Right lobe of liver (tissue), 6 donors: Measurements from ENCODE around the gene ANKS1B. TPM values are rescaled to one million over a fixed set of nuclear protein-coding genes. Genes with fewer than 3 reads are reported as not detected.

Source experiments
- ATAC-seq, 4 donors: fragments of 200-7000 bp; cut with Tn5 transposase; one replicate each; pipeline ENCODE4 v1.9.1; 2020; ENCODE audit warnings: mild to moderate bottlenecking in 4 of 4, moderate library complexity in 4 of 4
- DNase-seq, 3 donors: peaks; one replicate each; pipeline ENCODE4 v3.0.0-alpha.2; 2020
- H3K27ac ChIP-seq, 3 donors: fragments of 200-600 bp; one replicate each; pipeline ENCODE4 v1.8.0; 2022
- H3K27me3 ChIP-seq, 2 donors: fragments of 200-600 bp; one replicate each; pipeline ENCODE4 v1.8.0; 2022
- H3K36me3 ChIP-seq, 4 donors: fragments of 200-600 bp; sonication (generic) in 1 of 4; one replicate each; pipeline versions ENCODE4 v1.5.1 to v1.8.0; 2017 to 2022; ENCODE audit warnings: control low read depth in 1 of 4
- H3K4me1 ChIP-seq, 4 donors: fragments of 200-600 bp; sonication (generic) in 1 of 4; one replicate each; pipeline versions ENCODE4 v1.5.1 to v1.8.0; 2017 to 2022; ENCODE audit warnings: control low read depth in 1 of 4
- H3K4me3 ChIP-seq, 3 donors: fragments of 200-600 bp; one replicate each; pipeline ENCODE4 v1.8.0; 2022
- H3K9me3 ChIP-seq, 4 donors: fragments of 200-600 bp; sonication (generic) in 1 of 4; one replicate each; pipeline versions ENCODE4 v1.5.1 to v1.8.0; 2017 to 2022; ENCODE audit warnings: control low read depth in 1 of 4
- POLR2A ChIP-seq: fragments of 450-650 bp; IDR thresholded peaks from one replicate; pipeline ENCODE4 v1.6.1; 2017; ENCODE audit warnings: antibody characterized with exemption, mild to moderate bottlenecking
- WGBS: methylation state at CpG from one replicate; pipeline ENCODE4 v1.1.6; 2018; ENCODE audit warnings: low coverage, low lambda C conversion rate; ENCODE audit not compliant: insufficient coverage; ENCODE audit errors: missing lambda C conversion rate; 5-methylcytosine and 5-hydroxymethylcytosine counted together
- intact Hi-C, 2 donors: fragments of 100-400 bp; cut with DNase I; formaldehyde crosslinking; loops; one replicate each; pipeline versions ENCODE4 v1.11.2 to v1.14.1; 2022
- total RNA-seq, 6 experiments: library from RNA; depleted of rRNA in 2 of 6; stranded (reverse); fragments of >200 nt in 2 of 6; fragmentation: NEBNext Ultra II Directional in 3 of 6; extraction: Animal tissue kit (Norgen Biotek cat#: 25700) in 3 of 6; gene quantifications; one replicate each; pipeline versions ENCODE4 v1.1.0 to v1.2.4, GENCODE V29; 2016 to 2023
- TF ChIP-seq, protein P1 (sequence below), 4 donors: fragments of 200-600 bp in 3 of 4; fragments of 450-650 bp in 1 of 4; IDR thresholded peaks; one replicate each; pipeline versions ENCODE4 v1.5.1 to v1.8.0; 2016 to 2022; ENCODE audit warnings: antibody characterized with exemption in 4 of 4, mild to moderate bottlenecking in 2 of 4
- donor health status: DM: no; HTN: yes; CAD: no.
- donor health status: DM: no; HTN: no; CAD: no.
- donor health status: DM: no; HTN: no; CAD: no.
- donor health status: DM: no; HTN: yes; CAD: no.
- donor health status: DM: no; HTN: yes; CAD: no.

Gene ANKS1B
- total RNA-seq, 6 experiments from 2014 or later = 0.17 to 1.9 (median 0.44) TPM; not detected in 1

DNA sequence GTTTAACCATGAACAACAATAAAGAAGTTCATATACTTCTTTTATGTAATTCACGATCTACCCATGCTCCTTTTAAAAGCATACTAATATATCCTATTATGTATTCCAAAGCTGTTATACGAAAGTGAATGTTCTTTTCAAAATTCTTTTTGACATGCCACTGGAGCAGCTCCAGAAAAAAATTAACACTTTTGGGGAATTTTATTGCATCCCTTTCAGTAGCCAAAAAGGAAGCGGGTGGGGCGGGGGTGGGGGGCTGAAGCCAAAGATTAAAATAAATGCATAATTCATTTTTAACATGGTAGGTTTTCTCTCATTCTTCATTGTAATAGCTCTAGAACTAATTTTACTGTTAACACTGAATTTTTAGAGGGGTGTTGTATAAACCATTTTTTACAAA is 123.0 kb downstream of the ANKS1B start:
- Histone ChIP-seq H3K9me3 (no peaks in the 10 kb centered on the region), H3K36me3 (no peaks in the 10 kb centered on the region), H3K27ac (no peak overlapping the region), H3K4me3 (no peak overlapping the region), H3K4me1 (no peaks in the 10 kb centered on the region), H3K27me3 (no peaks in the 10 kb centered on the region)
- intact Hi-C loops = no loop called here
- DNase-seq = no peak
- ATAC-seq = no peak
- 51% methylated on average over 4 of the region's 4 CpGs for WGBS
- TF ChIP-seq, protein P1, sequence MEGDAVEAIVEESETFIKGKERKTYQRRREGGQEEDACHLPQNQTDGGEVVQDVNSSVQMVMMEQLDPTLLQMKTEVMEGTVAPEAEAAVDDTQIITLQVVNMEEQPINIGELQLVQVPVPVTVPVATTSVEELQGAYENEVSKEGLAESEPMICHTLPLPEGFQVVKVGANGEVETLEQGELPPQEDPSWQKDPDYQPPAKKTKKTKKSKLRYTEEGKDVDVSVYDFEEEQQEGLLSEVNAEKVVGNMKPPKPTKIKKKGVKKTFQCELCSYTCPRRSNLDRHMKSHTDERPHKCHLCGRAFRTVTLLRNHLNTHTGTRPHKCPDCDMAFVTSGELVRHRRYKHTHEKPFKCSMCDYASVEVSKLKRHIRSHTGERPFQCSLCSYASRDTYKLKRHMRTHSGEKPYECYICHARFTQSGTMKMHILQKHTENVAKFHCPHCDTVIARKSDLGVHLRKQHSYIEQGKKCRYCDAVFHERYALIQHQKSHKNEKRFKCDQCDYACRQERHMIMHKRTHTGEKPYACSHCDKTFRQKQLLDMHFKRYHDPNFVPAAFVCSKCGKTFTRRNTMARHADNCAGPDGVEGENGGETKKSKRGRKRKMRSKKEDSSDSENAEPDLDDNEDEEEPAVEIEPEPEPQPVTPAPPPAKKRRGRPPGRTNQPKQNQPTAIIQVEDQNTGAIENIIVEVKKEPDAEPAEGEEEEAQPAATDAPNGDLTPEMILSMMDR (IDR thresholded peaks at IDR 0.05) = no peak
- TF ChIP-seq POLR2A = no peak

GRCh38 chr12:99859126-99859525 is 125.6 kb downstream of the ANKS1B start:
- intact Hi-C loops = no loop called here
- WGBS = 100% methylated on average over 1 of the region's 1 CpG
- ATAC-seq = no peak

GRCh38 chr12:99852666-99853065 is 132.1 kb downstream of the ANKS1B start:
- H3K4me1 ChIP-seq = no peaks in the 10 kb centered on the region
- H3K9me3 ChIP-seq = no peaks in the 10 kb centered on the region
- H3K36me3 ChIP-seq = no peaks in the 10 kb centered on the region
- WGBS = 80% methylated on average over 2 of the region's 5 CpGs
- no peak overlapping the region for H3K4me3 ChIP-seq
- no peak for DNase-seq
- TF ChIP-seq, protein P1 (IDR thresholded peaks at IDR 0.05) = no peak
- TF ChIP-seq POLR2A = no peak
- intact Hi-C loops = no loop called here
- no peak for ATAC-seq
- no peak overlapping the region for H3K27ac ChIP-seq
- no peaks in the 10 kb centered on the region for H3K27me3 ChIP-seq

More at GRCh38 chr12:99859126-99859525, 125.6 kb downstream of the ANKS1B start:
- H3K4me3 ChIP-seq = no peak overlapping the region
- TF ChIP-seq, protein P1 (IDR thresholded peaks at IDR 0.05) = no peak
- no peak for TF ChIP-seq POLR2A
- no peaks in the 10 kb centered on the region for H3K36me3 ChIP-seq
- H3K27me3 ChIP-seq = no peaks in the 10 kb centered on the region
- no peaks in the 10 kb centered on the region for H3K9me3 ChIP-seq
- H3K27ac ChIP-seq = no peak overlapping the region
- no peak for DNase-seq
- no peaks in the 10 kb centered on the region for H3K4me1 ChIP-seq

GRCh38 chr12:99847936-99848335 is 136.8 kb downstream of the ANKS1B start:
- Histone ChIP-seq H3K9me3 (no peaks in the 10 kb centered on the region), H3K4me3 (no peak overlapping the region), H3K27me3 (no peaks in the 10 kb centered on the region), H3K4me1 (no peaks in the 10 kb centered on the region), H3K27ac (no peak overlapping the region), H3K36me3 (no peaks in the 10 kb centered on the region)
- DNase-seq (no peak), ATAC-seq (no peak)
- TF ChIP-seq, protein P1 (IDR thresholded peaks at IDR 0.05) = no peak
- TF ChIP-seq POLR2A = no peak
- intact Hi-C loops = no loop called here

DNA sequence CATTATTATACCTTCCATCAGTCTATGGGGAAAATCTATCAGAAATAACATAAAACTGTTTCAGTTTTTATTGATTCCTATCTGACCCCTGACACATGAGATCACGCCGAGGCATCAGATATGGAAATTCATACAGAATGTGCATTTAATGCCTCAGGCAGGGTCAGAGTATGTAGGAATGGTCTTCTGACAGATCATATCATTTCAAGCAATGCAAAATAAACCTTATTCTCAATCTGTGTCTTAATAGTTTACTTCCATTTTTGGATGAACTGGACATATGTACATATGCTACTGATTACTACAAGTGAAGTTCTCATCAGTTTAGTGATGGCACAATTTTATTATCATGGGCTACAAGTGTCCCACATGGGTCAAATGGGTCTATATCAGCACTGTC is 150.0 kb downstream of the ANKS1B start:
- WGBS = 93% methylated on average over 2 of the region's 2 CpGs
- DNase-seq = no peak
- H3K9me3 ChIP-seq = no peaks in the 10 kb centered on the region
- TF ChIP-seq, protein P1 (IDR thresholded peaks at IDR 0.05) = no peak
- TF ChIP-seq POLR2A = no peak
- no peak overlapping the region for H3K4me3 ChIP-seq
- no peak overlapping the region for H3K27ac ChIP-seq
- H3K27me3 ChIP-seq = no peaks in the 10 kb centered on the region
- no peaks in the 10 kb centered on the region for H3K36me3 ChIP-seq
- no peaks in the 10 kb centered on the region for H3K4me1 ChIP-seq
- ATAC-seq = no peak
- intact Hi-C loops = no loop called here
